K562 (cell line): ENCODE data around the gene MRGPRF. TPM values are rescaled to one million over a fixed set of nuclear protein-coding genes. Genes with fewer than 3 reads are reported as not detected.

Source experiments
- ATAC-seq: fragments of 200-7000 bp; cut with Tn5 transposase; 3 replicates; pipeline ENCODE4 v1.9.1; 2020; ENCODE audit warnings: moderate library complexity
- BruUV-seq: library from RNA; stranded (reverse); fragments of 400-500 nt; replicated peaks from 2 replicates; lab custom pipeline; 2021; lab: Mats Ljungman, UMichigan
- CTCF ChIA-PET: fragments of 300-600 bp; formaldehyde crosslinking; extraction: SDS; loops from one replicate; lab custom pipeline; 2021; ENCODE audit warnings: low intra/inter-chr PET ratio; lab: Yijun Ruan, JAX
- POLR2A ChIA-PET: fragments of 300-600, 350-650 bp; sonication (Branson Sonifier 250); formaldehyde crosslinking; extraction: SDS; loops from one replicate; lab custom pipeline; 2021; ENCODE audit warnings: antibody characterized with exemption, inconsistent platforms; lab: Yijun Ruan, JAX
- DNase-seq, 4 experiments: peaks; one replicate each; pipeline versions ENCODE4 v3.0.0 to v3.0.0-alpha.2; 2011 to 2018; ENCODE audit warnings: low spot score in 3 of 4, mixed read lengths in 3 of 4; ENCODE audit errors: extremely low read depth in 1 of 4
- FAIRE-seq: peaks from 2 replicates; lab custom pipeline; 2011; peaks lifted over from hg19 to GRCh38; lab: Jason Lieb, UNC
- H2AFZ ChIP-seq: 2 replicates; pipeline ENCODE4 v1.6.0; 2011; ENCODE audit warnings: low read depth, low read length, control low read depth, inconsistent platforms
- H3K27ac ChIP-seq: fragments of 200-600 bp; 3 replicates; pipeline ENCODE4 v1.8.0; 2011; ENCODE audit warnings: low read depth, mild to moderate bottlenecking, control low read depth, inconsistent platforms, low read length, moderate library complexity, mixed read lengths; ENCODE audit errors: extremely low read depth
- H3K27me3 ChIP-seq, 2 experiments: fragments of 300-600 bp in 1 of 2; 2 replicates in 1 of 2; 3 replicates in 1 of 2; pipeline versions ENCODE4 v1.6.0 to v1.8.0; 2011; ENCODE audit warnings: inconsistent platforms in 2 of 2, low read length in 2 of 2, mild to moderate bottlenecking in 1 of 2, mixed read lengths in 1 of 2, moderate library complexity in 1 of 2; ENCODE audit not compliant: control insufficient read depth in 2 of 2, insufficient read depth in 2 of 2
- H3K36me3 ChIP-seq: fragments of 300-600 bp; 3 replicates; pipeline ENCODE4 v1.8.0; 2011; ENCODE audit warnings: mild to moderate bottlenecking, low read length, inconsistent platforms; ENCODE audit not compliant: control insufficient read depth, insufficient read depth
- H3K4me1 ChIP-seq, 2 experiments: fragments of 200-600 bp in 1 of 2; replicated peaks in 1 of 2; 2 replicates in 1 of 2; 3 replicates in 1 of 2; pipeline versions ENCODE4 v1.5.1 to v1.8.0; 2011; ENCODE audit warnings: inconsistent platforms in 2 of 2, low read length in 2 of 2, mild to moderate bottlenecking in 1 of 2, mixed read lengths in 1 of 2, moderate library complexity in 1 of 2; ENCODE audit not compliant: control insufficient read depth in 2 of 2, insufficient read depth in 2 of 2
- H3K4me2 ChIP-seq: 2 replicates; pipeline ENCODE4 v1.6.1; 2011; ENCODE audit warnings: low read length, control low read depth, inconsistent platforms, mixed read lengths; ENCODE audit not compliant: insufficient read depth
- H3K4me3 ChIP-seq: fragments of 200-600 bp; sonication (generic), shearing (Covaris generic); 2 replicates; pipeline ENCODE4 v1.5.1; 2016; ENCODE audit warnings: control low read depth, inconsistent platforms
- H3K79me2 ChIP-seq: fragments of 200-600 bp; 3 replicates; pipeline ENCODE4 v1.8.0; 2011; ENCODE audit warnings: low read length, inconsistent platforms; ENCODE audit not compliant: control insufficient read depth, insufficient read depth
- H3K9ac ChIP-seq, 2 experiments: 2 replicates each; pipeline versions ENCODE4 v1.6.0 to v1.6.1; 2011; ENCODE audit warnings: low read depth in 2 of 2, low read length in 2 of 2, control low read depth in 1 of 2, inconsistent platforms in 1 of 2, mild to moderate bottlenecking in 1 of 2, mixed read lengths in 1 of 2; ENCODE audit not compliant: insufficient read depth in 1 of 2
- H3K9me1 ChIP-seq: one replicate; pipeline ENCODE4 v1.6.0; 2011; ENCODE audit warnings: inconsistent platforms, mild to moderate bottlenecking, low read length, moderate library complexity; ENCODE audit not compliant: control insufficient read depth, insufficient read depth
- H3K9me3 ChIP-seq: replicated peaks from 2 replicates; pipeline ENCODE4 v1.5.1; 2011; ENCODE audit warnings: low read depth, low read length, inconsistent platforms; ENCODE audit not compliant: control insufficient read depth, insufficient read depth
- H4K20me1 ChIP-seq: replicated peaks from 2 replicates; pipeline ENCODE4 v1.6.1; 2011; ENCODE audit warnings: low read length, inconsistent platforms, mixed read lengths; ENCODE audit not compliant: control insufficient read depth, insufficient read depth
- ATF1 ChIP-seq, 2 experiments: fragments of 450-650 bp in 1 of 2; IDR thresholded peaks; 2 replicates each; pipeline ENCODE4 v1.6.1; 2016; ENCODE audit warnings: missing compliant biosample characterization in 1 of 2, missing genetic modification characterization in 1 of 2
- CBFA2T3 ChIP-seq: fragments of 450-650 bp; IDR thresholded peaks from 2 replicates; pipeline ENCODE4 v1.6.1; 2017
- CXXC5 ChIP-seq: fragments of 250-450 bp; sonication (Bioruptor Pico); IDR thresholded peaks from 2 replicates; pipeline ENCODE4 v1.8.0; 2022; ENCODE audit warnings: inconsistent platforms, mild to moderate bottlenecking, moderate library complexity
- DACH1 ChIP-seq: fragments of 450-650 bp; IDR thresholded peaks from 2 replicates; pipeline ENCODE4 v1.6.1; 2018; ENCODE audit not compliant: partially characterized antibody
- DPF2 ChIP-seq: fragments of 450-650 bp; IDR thresholded peaks from 2 replicates; pipeline ENCODE4 v1.6.1; 2016
- ETV1 ChIP-seq: fragments of 450-650 bp; conservative IDR thresholded peaks from 2 replicates; pipeline ENCODE4 v1.6.1; 2016; ENCODE audit warnings: missing genetic modification characterization, control low read depth, low read depth, missing compliant biosample characterization
- GABPA ChIP-seq: fragments of 200-800 bp; sonication (Bioruptor generic); conservative IDR thresholded peaks from 2 replicates; pipeline ENCODE4 v1.6.1; 2016; ENCODE audit warnings: low read depth, missing genetic modification characterization, missing compliant biosample characterization
- L3MBTL2 ChIP-seq: fragments of 450-650 bp; IDR thresholded peaks from 2 replicates; pipeline ENCODE4 v1.6.1; 2016; ENCODE audit warnings: mild to moderate bottlenecking, moderate library complexity
- NCOR1 ChIP-seq: fragments of 450-650 bp; IDR thresholded peaks from 2 replicates; pipeline ENCODE4 v1.6.1; 2016; ENCODE audit warnings: mild to moderate bottlenecking, moderate library complexity
- NFE2 ChIP-seq: IDR thresholded peaks from 2 replicates; pipeline ENCODE4 v1.6.1; 2014; ENCODE audit warnings: antibody characterized with exemption, low read depth
- SMARCA5 ChIP-seq: fragments of 450-650 bp; IDR thresholded peaks from 2 replicates; pipeline ENCODE4 v1.6.1; 2016
- SREBF2 ChIP-seq: sonication (generic); formaldehyde crosslinking; IDR thresholded peaks from 2 replicates; pipeline ENCODE4 v1.4.0; 2020; ENCODE audit warnings: mild to moderate bottlenecking, missing genetic modification reagents
- SRSF9 ChIP-seq: fragments of 200-400 bp; formaldehyde crosslinking; IDR thresholded peaks from 2 replicates; pipeline ENCODE4 v1.6.1; 2017; ENCODE audit warnings: low read depth, low read length, borderline replicate concordance
- TCF3 ChIP-seq: sonication (generic); formaldehyde crosslinking; IDR thresholded peaks from 2 replicates; pipeline ENCODE4 v1.4.0; 2020; ENCODE audit warnings: mild to moderate bottlenecking, missing genetic modification reagents
- XRCC4 ChIP-seq: IDR thresholded peaks from one replicate; pipeline ENCODE4 v1.6.1; 2011; ENCODE audit not compliant: insufficient read depth, insufficient read length; ENCODE audit errors: extremely low read depth
- WGBS: fragments of 100-300 bp; shearing (Covaris generic); methylation state at CpG from one replicate; pipeline ENCODE4 v1.1.6; 2016; ENCODE audit warnings: low coverage, mixed read lengths; ENCODE audit not compliant: insufficient coverage; ENCODE audit errors: missing lambda C conversion rate; 5-methylcytosine and 5-hydroxymethylcytosine counted together
- in situ Hi-C: fragments of 300-500 bp; cut with MboI; formaldehyde crosslinking; loops from 4 replicates; pipeline ENCODE4 v1.15.0; 2018; ENCODE audit warnings: inconsistent platforms, mixed read lengths
- intact Hi-C: fragments of 100-400 bp; cut with micrococcal nuclease; formaldehyde crosslinking; loops from 2 replicates; pipeline ENCODE4 v1.14.2; 2022
- polyA plus RNA-seq, 8 experiments: library from polyadenylated mRNA; depleted of rRNA in 4 of 8; stranded (reverse) in 5 of 8; unstranded in 3 of 8; fragments of >200 nt; fragmentation: Nextera tagmentation in 2 of 8; fragmentation: Illumina TruSeq in 1 of 8; extraction: Ambion mirVana in 2 of 8; extraction: Trizol in 1 of 8; gene quantifications; 2 replicates each; pipeline versions ENCODE4 v1.2.1 to v1.2.3, GENCODE V29; 2011 to 2014; ENCODE audit warnings: inconsistent platforms in 1 of 8, missing spikeins in 1 of 8
- total RNA-seq, 7 experiments: library from RNA; depleted of rRNA in 6 of 7; stranded (reverse); fragments of >200 nt in 6 of 7; fragmentation: Illumina TruSeq in 2 of 7; extraction: Trizol in 2 of 7; gene quantifications; 2 replicates each; pipeline versions ENCODE4 v1.2.1 to v1.2.3, GENCODE V29; 2011 to 2021; ENCODE audit warnings: low replicate concordance in 1 of 7
- TF ChIP-seq, protein P1 (sequence below): fragments of 250-450 bp; sonication (Bioruptor Pico); IDR thresholded peaks from 2 replicates; pipeline ENCODE4 v1.4.0; 2020; ENCODE audit warnings: mild to moderate bottlenecking
- TF ChIP-seq, protein P2 (sequence below): sonication (generic); formaldehyde crosslinking; IDR thresholded peaks from 2 replicates; pipeline ENCODE4 v1.9.0; 2022; ENCODE audit warnings: mild to moderate bottlenecking, missing genetic modification reagents
- TF ChIP-seq, protein P3 (sequence below): sonication (generic); formaldehyde crosslinking; IDR thresholded peaks from 2 replicates; pipeline ENCODE4 v1.8.0; 2022; ENCODE audit warnings: missing genetic modification reagents, mild to moderate bottlenecking, moderate library complexity, borderline replicate concordance
- TF ChIP-seq, protein P4 (sequence below): fragments of 450-650 bp; IDR thresholded peaks from 2 replicates; pipeline ENCODE4 v1.6.1; 2016; ENCODE audit warnings: low read depth, mild to moderate bottlenecking, moderate library complexity

The MRGPRF gene
- total and polyA plus RNA-seq, 9 of the 15 experiments (the other 6 are each of a cell fraction or from before 2014, with no cell fraction given) = not detected

- Histone ChIP-seq H3K4me3 (no peak overlapping the region), H3K9me1 (no peaks in the 10 kb centered on the region), H3K27me3 (peaks cover 8 to 31% of the 10 kb centered on the region in 2 experiments; a peak in 4 of 5 replicates), H3K27ac (no peak overlapping the region), H3K4me2 (peak overlapping the region; percentile 51), H3K79me2 (no peaks in the 10 kb centered on the region), H4K20me1 (no peaks in the 10 kb centered on the region; the same call in 1 of the 2 replicates), H3K9me3 (no peaks in the 10 kb centered on the region), H3K36me3 (no peaks in the 10 kb centered on the region), H3K9ac (peak overlapping the region in 1 of 2 experiments; percentile 75; a peak in 2 of 4 replicates), H3K4me1 (peaks cover 8 to 18% of the 10 kb centered on the region in 2 experiments; a peak in 4 of 5 replicates), H2AFZ (peak overlapping the region; percentile 17)
- ChIA-PET CTCF (no interaction called here), POLR2A (interaction anchor here (0.5 to 1.0 kb wide), 4 partner anchors 14 to 941 kb away, joined by 3 to 7 read pairs (median 4); no protein-coding TSS in a partner anchor)
- ATAC-seq = peak; percentile 90
- 28% methylated on average over 30 of the region's 30 CpGs for WGBS
- BruUV-seq = no TSS peak
- intact Hi-C loops (loop anchor here (1.0 kb wide), 1 partner anchor 133 kb away; no protein-coding TSS in a partner anchor), in situ Hi-C loops (no loop called here)
- FAIRE-seq = peak; percentile 70
- DNase-seq = peak; percentile 55 to 67 (median 60)
- TF ChIP-seq, protein P1, sequence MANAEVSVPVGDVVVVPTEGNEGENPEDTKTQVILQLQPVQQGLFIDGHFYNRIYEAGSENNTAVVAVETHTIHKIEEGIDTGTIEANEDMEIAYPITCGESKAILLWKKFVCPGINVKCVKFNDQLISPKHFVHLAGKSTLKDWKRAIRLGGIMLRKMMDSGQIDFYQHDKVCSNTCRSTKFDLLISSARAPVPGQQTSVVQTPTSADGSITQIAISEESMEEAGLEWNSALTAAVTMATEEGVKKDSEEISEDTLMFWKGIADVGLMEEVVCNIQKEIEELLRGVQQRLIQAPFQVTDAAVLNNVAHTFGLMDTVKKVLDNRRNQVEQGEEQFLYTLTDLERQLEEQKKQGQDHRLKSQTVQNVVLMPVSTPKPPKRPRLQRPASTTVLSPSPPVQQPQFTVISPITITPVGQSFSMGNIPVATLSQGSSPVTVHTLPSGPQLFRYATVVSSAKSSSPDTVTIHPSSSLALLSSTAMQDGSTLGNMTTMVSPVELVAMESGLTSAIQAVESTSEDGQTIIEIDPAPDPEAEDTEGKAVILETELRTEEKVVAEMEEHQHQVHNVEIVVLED (CRISPR knock-in tag) = no peak
- peak; percentile 48; the same call in 1 of the 2 replicates for TF ChIP-seq L3MBTL2
- TF ChIP-seq GABPA (tag) = peak; percentile 31; the same call in 1 of the 2 replicates
- TF ChIP-seq DPF2 = 0 out of 2 replicates have a peak, but pooled peaks have one; percentile 23
- TF ChIP-seq, protein P2, sequence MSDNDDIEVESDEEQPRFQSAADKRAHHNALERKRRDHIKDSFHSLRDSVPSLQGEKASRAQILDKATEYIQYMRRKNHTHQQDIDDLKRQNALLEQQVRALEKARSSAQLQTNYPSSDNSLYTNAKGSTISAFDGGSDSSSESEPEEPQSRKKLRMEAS (CRISPR knock-in tag) = peak; percentile 19; the same call in 1 of the 2 replicates
- TF ChIP-seq, protein P3, sequence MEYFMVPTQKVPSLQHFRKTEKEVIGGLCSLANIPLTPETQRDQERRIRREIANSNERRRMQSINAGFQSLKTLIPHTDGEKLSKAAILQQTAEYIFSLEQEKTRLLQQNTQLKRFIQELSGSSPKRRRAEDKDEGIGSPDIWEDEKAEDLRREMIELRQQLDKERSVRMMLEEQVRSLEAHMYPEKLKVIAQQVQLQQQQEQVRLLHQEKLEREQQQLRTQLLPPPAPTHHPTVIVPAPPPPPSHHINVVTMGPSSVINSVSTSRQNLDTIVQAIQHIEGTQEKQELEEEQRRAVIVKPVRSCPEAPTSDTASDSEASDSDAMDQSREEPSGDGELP (CRISPR knock-in tag) = no peak; the same call in 1 of the 2 replicates
- TF ChIP-seq DACH1 = peak; percentile 37
- TF ChIP-seq ETV1 (tag) = peak; percentile 60
- no peak for TF ChIP-seq SREBF2 (CRISPR knock-in tag)
- TF ChIP-seq SMARCA5 = no peak
- TF ChIP-seq NFE2 = 0 out of 2 replicates have a peak, but pooled peaks have one; percentile 39
- no peak for TF ChIP-seq SRSF9
- TF ChIP-seq, protein P4, sequence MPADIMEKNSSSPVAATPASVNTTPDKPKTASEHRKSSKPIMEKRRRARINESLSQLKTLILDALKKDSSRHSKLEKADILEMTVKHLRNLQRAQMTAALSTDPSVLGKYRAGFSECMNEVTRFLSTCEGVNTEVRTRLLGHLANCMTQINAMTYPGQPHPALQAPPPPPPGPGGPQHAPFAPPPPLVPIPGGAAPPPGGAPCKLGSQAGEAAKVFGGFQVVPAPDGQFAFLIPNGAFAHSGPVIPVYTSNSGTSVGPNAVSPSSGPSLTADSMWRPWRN = 0 out of 2 replicates have a peak, but pooled peaks have one; percentile 36
- TF ChIP-seq TCF3 (CRISPR knock-in tag) = peak; percentile 36; the same call in 1 of the 2 replicates
- TF ChIP-seq CXXC5 (CRISPR knock-in tag) = peak; percentile 69
- TF ChIP-seq XRCC4 = no peak
- TF ChIP-seq CBFA2T3 = peak; percentile 37; the same call in 1 of the 2 replicates
- TF ChIP-seq NCOR1 = 0 out of 2 replicates have a peak, but pooled peaks have one; percentile 5
- no peak for TF ChIP-seq ATF1 (CRISPR knock-in tag; IDR thresholded peaks at IDR 0.05)
- peak; percentile 40; the same call in 1 of the 2 replicates for TF ChIP-seq ATF1 (tag; IDR thresholded peaks at IDR 0.05)
Observed at GRCh38 chr11:68954836-68955606, 58.0 kb downstream of the MRGPRF start.
